Raji (cell line): ENCODE data around the gene TNFSF11.

Source experiments
- POLR2A ChIP-seq: IDR thresholded peaks from 2 replicates; pipeline ENCODE4 v1.6.1; 2011; ENCODE audit warnings: low read depth, low read length, control low read depth; ENCODE audit not compliant: insufficient read depth

Gene TNFSF11

DNA sequence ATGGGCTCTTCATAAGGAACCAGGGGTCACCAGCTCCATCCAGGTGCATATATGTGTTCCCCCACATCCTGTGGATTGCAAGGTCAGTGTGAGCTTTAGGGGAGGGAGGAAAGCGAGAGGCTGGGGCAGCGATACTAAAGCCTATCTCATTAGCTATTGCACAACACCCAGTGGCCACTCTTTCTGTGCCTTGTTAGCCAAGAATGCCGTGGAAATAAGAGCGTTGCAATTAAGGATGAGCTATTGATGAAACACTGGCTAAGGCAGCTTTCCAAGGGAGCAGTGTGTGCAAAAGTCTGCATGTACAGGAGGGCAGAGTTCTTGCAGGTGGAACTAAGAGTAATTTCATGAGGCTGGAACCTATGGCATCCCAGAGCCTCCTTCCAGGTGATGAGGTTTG lies 17.6 kb downstream of the TNFSF11 start:
- TF ChIP-seq POLR2A, result no peak

DNA sequence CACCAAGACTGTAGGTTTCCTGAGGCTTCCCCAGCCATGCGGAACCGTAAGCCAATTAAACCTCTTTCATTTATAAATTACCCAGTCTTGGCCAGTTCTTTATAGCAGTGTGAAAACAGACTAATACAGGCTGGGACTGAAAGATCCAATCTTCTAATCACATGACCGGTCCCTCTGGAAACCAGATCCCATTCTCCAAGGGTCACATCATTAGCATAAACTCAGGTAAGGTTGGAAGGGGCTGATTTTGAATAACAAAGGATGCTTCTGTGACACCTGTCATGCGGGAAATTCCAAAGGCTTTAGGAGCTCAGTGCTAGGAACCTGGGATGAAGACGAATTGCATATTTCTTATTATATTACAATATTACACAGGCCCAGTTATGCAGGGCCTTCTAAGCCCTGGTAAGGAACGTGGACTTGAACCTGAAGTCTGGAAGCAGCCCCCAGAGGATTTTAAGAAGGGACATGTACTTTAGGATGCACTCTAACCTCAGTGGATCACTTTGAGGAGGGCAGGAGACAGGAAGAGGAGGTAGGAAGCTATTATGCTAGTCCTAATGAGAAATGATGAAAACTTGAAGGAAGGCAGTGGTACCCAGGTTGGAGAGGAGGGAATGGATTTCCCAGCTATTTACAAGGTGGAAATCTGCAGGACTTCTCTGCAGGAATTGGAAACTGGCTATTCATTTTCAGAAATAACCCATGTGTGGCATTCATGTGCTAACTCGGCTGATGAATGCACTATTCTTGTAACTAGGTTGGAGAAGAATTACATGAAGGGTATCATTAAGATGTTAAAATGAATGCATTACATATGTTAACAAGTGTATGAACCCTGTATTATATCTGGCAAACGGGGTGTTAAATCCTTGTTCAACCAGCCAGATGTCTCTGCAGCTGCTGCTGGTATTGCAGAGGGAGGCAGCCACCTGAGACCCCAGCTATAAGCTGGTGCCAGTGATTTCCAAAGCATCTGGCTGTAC lies 19.3 kb downstream of the TNFSF11 start:
- no peak for TF ChIP-seq POLR2A

DNA sequence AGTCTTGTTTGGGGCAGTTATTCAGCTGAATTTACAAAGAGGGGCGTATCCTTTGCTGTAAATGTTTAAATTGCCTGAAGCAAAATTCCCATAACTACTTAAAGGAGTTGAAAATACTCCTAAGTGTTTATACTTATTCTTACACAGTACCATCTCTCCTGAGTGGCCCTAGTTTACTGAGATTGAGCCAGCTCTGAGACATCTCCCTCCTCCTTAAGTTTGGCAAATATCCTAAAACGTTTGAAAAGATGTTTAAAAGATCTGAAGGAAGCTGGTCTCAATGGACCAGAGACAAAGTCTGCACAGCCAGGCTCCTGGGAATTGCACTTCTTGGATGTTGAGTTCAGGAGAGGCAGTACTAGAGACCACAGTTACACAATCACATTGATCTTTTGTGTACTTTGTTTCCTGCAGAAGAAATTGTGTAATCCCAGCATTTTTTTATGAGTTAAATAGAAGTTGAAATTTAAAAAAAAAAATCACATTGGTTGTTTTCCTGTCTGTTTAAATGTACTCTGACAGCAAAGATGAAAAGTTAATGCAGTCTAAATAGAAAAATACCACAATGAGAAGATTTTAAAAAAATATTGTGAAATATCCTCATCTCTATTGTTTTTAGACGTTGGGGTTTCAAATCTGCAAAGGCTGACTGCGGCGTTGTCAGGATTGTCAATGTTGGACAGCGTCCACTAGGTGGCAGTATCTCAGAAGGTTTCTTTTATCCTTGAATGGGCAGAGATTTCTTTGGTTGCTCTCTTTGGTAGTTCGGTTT lies 20.7 kb downstream of the TNFSF11 start:
- TF ChIP-seq POLR2A, result no peak

DNA sequence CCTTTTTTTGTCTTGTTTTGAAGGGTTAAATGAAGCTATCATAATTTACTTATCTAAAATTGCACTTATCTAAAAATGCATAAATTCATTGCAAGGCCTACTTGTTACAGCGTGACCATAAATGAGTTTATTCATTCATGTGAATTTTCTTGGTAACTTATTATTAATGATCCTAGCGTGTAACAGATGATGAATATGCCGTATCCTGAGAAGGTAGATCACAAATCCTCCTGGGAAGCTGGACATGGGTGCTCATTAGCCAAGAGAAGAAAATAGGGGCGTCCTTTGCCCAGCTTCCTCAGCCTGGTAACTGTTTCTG lies 21.3 kb downstream of the TNFSF11 start:
- TF ChIP-seq POLR2A, result no peak

DNA sequence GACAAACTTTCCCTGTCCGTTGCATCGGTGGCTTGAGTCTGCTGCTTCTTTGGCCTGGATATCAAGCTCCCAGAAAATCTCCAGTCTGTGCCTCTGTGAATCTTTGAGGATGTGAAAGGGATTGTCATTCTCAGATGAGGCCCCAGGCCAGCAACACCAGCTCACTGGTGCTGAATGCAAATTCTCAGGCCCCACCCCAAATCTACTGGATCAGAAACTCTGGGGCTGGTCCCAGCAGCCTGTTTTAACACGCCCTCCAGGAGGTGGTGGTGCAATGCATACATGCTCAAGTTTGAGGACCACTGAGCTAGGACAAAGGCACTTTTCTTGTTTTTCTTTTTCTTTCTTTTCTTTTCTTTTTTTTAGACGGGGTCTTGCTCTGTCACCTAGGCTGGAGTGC lies 23.6 kb downstream of the TNFSF11 start:
- no peak for TF ChIP-seq POLR2A

DNA sequence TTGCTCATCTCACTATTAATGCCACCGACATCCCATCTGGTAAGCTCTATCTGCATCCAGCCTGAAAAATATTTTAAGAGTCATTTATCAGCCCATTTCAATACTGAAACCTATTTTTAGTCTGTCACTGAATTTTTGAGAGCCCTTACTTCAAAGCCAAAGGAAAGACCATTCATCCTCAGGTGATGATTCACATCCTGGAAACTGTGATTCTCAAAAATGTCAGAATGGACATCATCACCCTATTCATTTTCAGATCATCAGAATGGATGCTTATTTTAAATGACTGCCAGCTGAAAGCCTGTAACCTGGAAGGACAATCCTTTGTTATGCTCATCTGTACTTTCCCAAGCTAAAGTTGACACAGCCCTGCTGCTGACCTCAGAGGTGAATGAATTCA lies 27.0 kb downstream of the TNFSF11 start:
- TF ChIP-seq POLR2A, result no peak

DNA sequence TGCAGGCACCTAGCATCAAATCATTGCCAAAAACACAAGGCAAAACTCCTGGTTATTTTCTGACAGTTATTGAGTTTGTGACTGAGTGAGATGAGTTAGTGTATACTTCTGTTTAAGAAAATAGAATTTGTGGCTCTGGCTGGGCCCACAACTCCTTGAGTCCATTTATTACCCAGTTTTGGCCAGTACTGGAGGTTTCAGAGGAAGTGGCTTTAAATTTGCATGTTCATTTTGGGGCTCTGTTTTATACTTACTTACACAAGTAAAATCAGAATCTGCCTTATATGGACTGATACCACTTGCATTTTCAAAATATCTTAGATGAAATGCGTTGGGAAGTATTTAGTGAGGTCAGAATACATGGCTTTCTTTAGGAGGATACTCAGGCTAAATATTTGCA lies 29.0 kb downstream of the TNFSF11 start:
- TF ChIP-seq POLR2A, result no peak

DNA sequence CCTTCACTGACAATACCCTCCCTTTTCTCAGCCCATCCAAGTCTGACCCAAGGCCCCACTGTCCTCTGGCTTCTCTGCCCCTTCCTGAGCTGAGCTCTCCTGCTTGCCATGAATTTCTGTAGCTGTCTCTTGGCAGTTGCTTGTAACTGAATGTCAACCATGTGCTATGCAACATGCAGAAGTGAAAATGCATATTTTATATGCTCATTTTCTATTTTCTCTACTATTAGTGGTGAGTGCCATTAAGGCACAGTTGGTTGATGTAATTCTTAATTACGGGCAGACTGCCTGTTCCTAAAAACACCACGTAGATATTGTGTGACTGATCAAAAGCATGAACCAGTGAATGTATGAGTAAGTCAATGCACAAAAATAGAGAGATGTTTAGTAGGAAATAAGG lies 29.6 kb downstream of the TNFSF11 start:
- TF ChIP-seq POLR2A, result no peak

DNA sequence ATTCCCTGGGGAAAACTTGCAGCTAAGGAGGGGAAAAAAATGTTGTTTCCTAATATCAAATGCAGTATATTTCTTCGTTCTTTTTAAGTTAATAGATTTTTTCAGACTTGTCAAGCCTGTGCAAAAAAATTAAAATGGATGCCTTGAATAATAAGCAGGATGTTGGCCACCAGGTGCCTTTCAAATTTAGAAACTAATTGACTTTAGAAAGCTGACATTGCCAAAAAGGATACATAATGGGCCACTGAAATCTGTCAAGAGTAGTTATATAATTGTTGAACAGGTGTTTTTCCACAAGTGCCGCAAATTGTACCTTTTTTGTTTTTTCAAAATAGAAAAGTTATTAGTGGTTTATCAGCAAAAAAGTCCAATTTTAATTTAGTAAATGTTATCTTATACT lies 33.6 kb downstream of the TNFSF11 start:
- TF ChIP-seq POLR2A, result no peak

DNA sequence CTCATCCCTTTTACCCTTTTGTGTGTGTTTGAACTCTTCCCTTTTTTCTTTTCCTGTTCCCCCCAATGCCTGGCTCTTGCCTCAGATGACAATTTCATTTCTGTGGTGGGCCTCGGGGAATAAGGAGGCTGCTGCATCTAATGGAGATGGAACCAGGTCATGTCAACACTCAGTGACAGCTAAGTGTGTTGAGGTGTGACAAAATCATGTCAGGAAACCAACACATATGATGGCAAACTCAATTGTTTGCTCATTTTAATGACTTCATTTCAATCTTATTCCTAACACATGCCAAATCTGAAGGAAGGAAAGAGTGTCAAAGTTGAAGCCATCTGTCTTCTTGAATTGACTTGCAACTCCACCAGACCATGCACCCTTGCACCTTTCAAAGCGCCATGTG lies 36.7 kb downstream of the TNFSF11 start:
- TF ChIP-seq POLR2A, result no peak

DNA sequence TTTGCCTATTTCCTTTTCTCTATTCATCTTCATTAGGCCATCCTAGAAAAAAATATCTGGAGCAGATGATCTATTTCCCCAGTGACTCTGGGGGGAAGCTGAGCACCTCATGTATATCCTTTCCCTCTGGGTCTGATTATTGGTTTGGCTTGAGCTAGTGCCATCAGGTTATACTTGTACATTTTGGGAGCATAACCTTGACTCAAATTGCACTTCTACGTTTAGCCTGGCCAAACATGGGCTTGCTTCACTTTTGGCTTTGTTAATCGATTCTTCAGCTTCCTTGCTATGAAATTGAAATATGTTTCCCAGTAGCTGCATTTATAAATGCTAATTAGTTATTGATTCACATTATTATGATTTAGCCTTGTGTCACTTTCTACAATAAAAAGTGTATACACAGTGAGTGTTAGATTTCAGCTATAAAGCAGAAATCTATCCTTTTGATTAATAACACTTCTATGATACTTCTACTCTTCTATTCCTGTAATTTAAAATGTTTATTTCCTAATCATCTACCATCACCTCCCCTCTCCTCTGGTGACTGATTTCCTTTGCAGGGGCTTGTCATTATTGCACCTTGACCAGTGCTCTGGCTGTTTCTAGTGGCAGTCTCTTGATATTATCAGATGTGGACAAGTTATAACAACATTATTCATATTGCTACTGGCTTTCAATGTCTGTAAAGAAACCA lies 37.3 kb downstream of the TNFSF11 start:
- no peak for TF ChIP-seq POLR2A

DNA sequence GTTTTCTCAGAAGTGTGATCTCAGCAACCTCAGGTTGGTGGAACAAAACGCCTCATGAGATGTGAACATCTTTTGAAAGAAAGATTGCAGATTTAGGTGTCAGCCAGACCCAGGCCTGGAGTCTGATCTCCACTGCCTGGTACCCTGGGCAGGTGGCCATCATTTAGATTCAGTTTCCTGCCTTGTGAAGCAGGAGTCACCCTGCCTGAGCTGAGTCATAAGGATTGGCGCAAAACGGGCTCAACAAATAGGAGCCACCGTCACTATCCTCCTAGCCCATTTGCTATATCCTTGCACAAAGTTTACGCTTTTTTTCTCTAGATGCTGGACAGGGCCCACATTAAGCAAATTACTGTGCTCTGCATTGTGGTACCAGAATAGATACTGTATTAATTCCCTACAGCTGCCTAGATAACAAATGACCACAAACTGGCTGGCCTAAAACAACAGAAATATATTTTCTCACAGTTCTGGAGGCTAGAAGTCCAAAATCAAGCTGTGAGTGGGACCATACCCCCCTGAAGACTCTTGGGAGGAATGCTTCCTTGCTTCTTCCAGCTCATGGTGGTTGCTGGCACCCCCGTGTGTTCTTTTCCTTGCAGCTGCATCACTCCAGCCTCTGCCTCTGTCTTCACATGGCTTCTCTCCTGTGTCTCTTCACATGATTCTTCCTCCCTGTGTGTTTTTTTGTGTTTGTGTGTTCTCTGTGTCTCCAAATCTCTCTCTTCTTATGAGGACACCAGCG lies 38.2 kb downstream of the TNFSF11 start:
- no peak for TF ChIP-seq POLR2A

DNA sequence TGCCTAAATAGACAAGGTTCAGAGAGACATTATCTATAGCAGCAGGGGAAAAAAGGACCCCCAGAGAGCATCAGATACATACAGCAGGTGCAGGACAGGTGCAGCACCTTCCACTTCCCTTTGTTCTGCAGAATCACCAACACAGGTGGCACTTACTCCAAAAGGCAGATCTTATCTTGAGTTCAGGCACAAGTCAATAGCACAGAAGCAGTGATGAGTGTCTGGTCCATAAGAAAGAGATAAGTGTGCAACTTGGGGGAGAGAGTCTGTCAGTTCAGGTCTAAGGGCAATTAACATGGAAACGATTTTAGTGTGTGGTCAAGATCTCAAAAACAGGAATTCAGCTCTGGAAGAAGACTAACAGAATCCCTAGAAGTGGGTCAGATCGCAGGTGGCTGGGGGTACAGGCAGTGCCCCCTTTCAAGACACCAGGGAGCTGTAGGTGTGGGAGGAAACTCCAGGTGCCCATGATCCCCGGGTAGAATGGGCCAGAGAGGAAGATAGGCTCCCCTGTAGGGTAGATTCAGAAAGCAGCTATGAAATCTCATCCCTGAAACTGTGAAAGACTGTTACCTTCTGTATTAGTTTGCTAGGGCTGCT lies 40.6 kb downstream of the TNFSF11 start:
- TF ChIP-seq POLR2A, result no peak

DNA sequence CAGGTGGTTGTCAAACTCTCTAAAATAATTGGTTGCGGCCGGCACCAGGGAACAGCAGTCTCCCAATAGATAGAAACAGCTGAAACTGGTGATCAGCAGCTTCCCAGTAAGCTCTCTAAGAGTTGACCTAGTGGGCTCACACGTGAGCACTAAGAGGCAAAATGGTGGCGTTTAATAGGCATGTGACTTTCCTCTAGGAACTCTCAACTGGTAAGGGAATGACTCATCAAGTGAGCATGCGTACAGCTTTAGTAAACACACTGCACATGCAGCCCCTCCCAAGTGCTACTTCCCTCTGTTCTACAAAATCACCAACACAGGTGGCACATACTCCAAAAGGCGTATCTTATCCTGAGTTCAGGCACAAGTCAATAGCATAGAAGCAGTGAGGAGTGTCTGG lies 41.7 kb downstream of the TNFSF11 start:
- no peak for TF ChIP-seq POLR2A

DNA sequence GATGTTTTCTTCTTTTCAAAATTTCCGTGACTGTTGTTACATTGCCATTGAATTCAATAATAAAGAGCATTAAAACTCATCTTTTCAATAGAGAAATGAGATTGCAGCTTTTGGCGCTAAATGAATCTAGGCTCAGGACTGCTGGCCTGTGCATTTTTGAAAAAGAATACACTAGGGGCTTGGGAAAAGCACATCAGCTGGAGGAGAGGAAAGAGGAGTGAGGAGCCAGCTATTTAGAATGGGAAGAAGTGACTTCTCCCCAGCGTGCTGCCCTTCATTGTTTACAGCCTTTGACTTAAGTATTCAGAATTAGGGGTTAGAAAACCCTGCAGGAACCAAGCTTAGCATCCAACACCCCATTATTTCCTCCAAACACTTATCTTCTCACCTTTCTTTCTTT lies 43.3 kb downstream of the TNFSF11 start:
- TF ChIP-seq POLR2A, result no peak
